GM12878 (cell line): ENCODE measurements around the gene JMJD4. TPM values are rescaled to one million over a fixed set of nuclear protein-coding genes. Genes with fewer than 3 reads are reported as not detected.

Experiments
- ATAC-seq: fragments of 200-7000 bp; cut with Tn5 transposase; 3 replicates; pipeline ENCODE4 v1.9.1; 2020; ENCODE audit warnings: mild to moderate bottlenecking, moderate library complexity
- BruUV-seq: library from RNA; stranded (reverse); fragments of 400-500 nt; replicated peaks from 2 replicates; lab custom pipeline; 2021; lab: Mats Ljungman, UMichigan
- CTCF ChIA-PET: fragments of 300-600 bp; sonication (Branson Sonifier 250); formaldehyde crosslinking; extraction: SDS; loops from one replicate; lab custom pipeline; 2021; ENCODE audit warnings: inconsistent platforms; lab: Yijun Ruan, JAX
- POLR2A ChIA-PET: fragments of 350-600 bp; formaldehyde crosslinking; extraction: SDS; loops from one replicate; lab custom pipeline; 2021; ENCODE audit warnings: inconsistent platforms; lab: Charles Lee
- RAD21 ChIA-PET: fragments of 300-600 bp; sonication (Branson Sonifier 250); formaldehyde crosslinking; loops from one replicate; lab custom pipeline; 2023; ENCODE audit warnings: antibody characterized with exemption; ENCODE audit not compliant: unreplicated experiment; lab: Charles Lee
- SMC1A ChIA-PET: fragments of 300-600 bp; sonication (Branson Sonifier 250); formaldehyde crosslinking; loops from one replicate; lab custom pipeline; 2023; ENCODE audit not compliant: unreplicated experiment, uncharacterized antibody; lab: Charles Lee
- DNase-seq: peaks from one replicate; pipeline ENCODE4 v3.0.0-alpha.2; 2011; ENCODE audit warnings: low read depth, low spot score
- FAIRE-seq: peaks from 3 replicates; lab custom pipeline; 2011; peaks lifted over from hg19 to GRCh38; lab: Jason Lieb, UNC
- H2AFZ ChIP-seq: 2 replicates; pipeline ENCODE4 v1.6.0; 2011; ENCODE audit warnings: low read depth, low read length, control low read depth; ENCODE audit not compliant: control insufficient read depth
- H3K27ac ChIP-seq: 2 replicates; pipeline ENCODE4 v1.5.1; 2011; ENCODE audit warnings: control low read depth; ENCODE audit not compliant: control insufficient read depth, insufficient read depth
- H3K27me3 ChIP-seq, 2 experiments: replicated peaks in 1 of 2; 2 replicates each; pipeline versions ENCODE4 v1.6.0 to v1.6.1; 2011; ENCODE audit warnings: low read length in 1 of 2; ENCODE audit not compliant: control insufficient read depth in 2 of 2, insufficient read depth in 2 of 2
- H3K36me3 ChIP-seq, 2 experiments: 2 replicates each; pipeline ENCODE4 v1.5.1; 2011; ENCODE audit warnings: low read length in 1 of 2; ENCODE audit not compliant: control insufficient read depth in 2 of 2, insufficient read depth in 2 of 2
- H3K4me1 ChIP-seq: 2 replicates; pipeline ENCODE4 v1.6.1; 2011; ENCODE audit warnings: mild to moderate bottlenecking, low read length, moderate library complexity, mixed read lengths; ENCODE audit not compliant: control insufficient read depth, insufficient read depth
- H3K4me2 ChIP-seq: 2 replicates; pipeline ENCODE4 v1.6.0; 2011; ENCODE audit warnings: control low read depth; ENCODE audit not compliant: control insufficient read depth, insufficient read depth
- H3K4me3 ChIP-seq: fragments of 200-600 bp; sonication (generic); 2 replicates; pipeline ENCODE4 v1.5.1; 2016
- H3K79me2 ChIP-seq: 2 replicates; pipeline ENCODE4 v1.6.0; 2011; ENCODE audit warnings: low read length; ENCODE audit not compliant: control insufficient read depth, insufficient read depth
- H3K9ac ChIP-seq: 2 replicates; pipeline ENCODE4 v1.8.0; 2011; ENCODE audit warnings: low read length, control low read depth, mixed read lengths; ENCODE audit not compliant: control insufficient read depth, insufficient read depth
- H3K9me3 ChIP-seq: replicated peaks from 3 replicates; pipeline ENCODE4 v1.5.1; 2011; ENCODE audit warnings: mild to moderate bottlenecking, low read length; ENCODE audit not compliant: control insufficient read depth, insufficient read depth
- H4K20me1 ChIP-seq: 2 replicates; pipeline ENCODE4 v1.6.0; 2011; ENCODE audit not compliant: control insufficient read depth, insufficient read depth
- FOXM1 ChIP-seq: IDR thresholded peaks from 2 replicates; pipeline ENCODE4 v1.6.1; 2012; ENCODE audit warnings: low read depth, mild to moderate bottlenecking, inconsistent platforms, low read length, moderate library complexity
- IKZF2 ChIP-seq, 2 experiments: fragments of 450-650 bp; IDR thresholded peaks; 2 replicates each; pipeline ENCODE4 v1.6.1; 2017; ENCODE audit warnings: mild to moderate bottlenecking in 2 of 2, moderate library complexity in 2 of 2
- KAT2A ChIP-seq: conservative IDR thresholded peaks from 2 replicates; pipeline ENCODE4 v1.6.1; 2011; ENCODE audit warnings: low read depth, low read length; ENCODE audit not compliant: control insufficient read depth
- KDM1A ChIP-seq: fragments of 200-600 bp; sonication (generic); IDR thresholded peaks from 2 replicates; pipeline ENCODE4 v1.6.1; 2016; ENCODE audit warnings: borderline replicate concordance
- MYC ChIP-seq: IDR thresholded peaks from 2 replicates; pipeline ENCODE4 v1.6.1; 2011; ENCODE audit warnings: mild to moderate bottlenecking, low read length, moderate library complexity, inconsistent platforms; ENCODE audit not compliant: insufficient read depth, insufficient replicate concordance, insufficient read length, severe bottlenecking
- NR2F1 ChIP-seq: fragments of 450-650 bp; conservative IDR thresholded peaks from 2 replicates; pipeline ENCODE4 v1.6.1; 2017; ENCODE audit warnings: mild to moderate bottlenecking
- RFX5 ChIP-seq: IDR thresholded peaks from 2 replicates; pipeline ENCODE4 v1.6.1; 2011; ENCODE audit warnings: low read depth, low read length, improper control_type of control experiment
- SMARCA5 ChIP-seq: fragments of 450-650 bp; IDR thresholded peaks from 2 replicates; pipeline ENCODE4 v1.6.1; 2017; ENCODE audit warnings: mild to moderate bottlenecking
- SUPT20H ChIP-seq: IDR thresholded peaks from 2 replicates; pipeline ENCODE4 v1.6.1; 2011; ENCODE audit warnings: low read depth, mild to moderate bottlenecking, low read length, moderate library complexity, borderline replicate concordance; ENCODE audit not compliant: control insufficient read depth
- ZNF384 ChIP-seq: IDR thresholded peaks from 2 replicates; pipeline ENCODE4 v1.6.1; 2012; ENCODE audit warnings: low read depth, mild to moderate bottlenecking, low read length, improper control_type of control experiment, borderline replicate concordance
- WGBS: methylation state at CpG from one replicate; pipeline ENCODE4 v1.1.6; 2016; ENCODE audit warnings: low lambda C conversion rate; ENCODE audit not compliant: insufficient replicate concordance, insufficient coverage; ENCODE audit errors: missing lambda C conversion rate; 5-methylcytosine and 5-hydroxymethylcytosine counted together
- in situ Hi-C: fragments of 300-500 bp; cut with MboI; formaldehyde crosslinking; loops from 9 replicates; pipeline ENCODE4 v1.14.3; 2018; ENCODE audit warnings: mixed read lengths
- intact Hi-C: fragments of 100-400 bp; cut with micrococcal nuclease; formaldehyde crosslinking; loops from one replicate; pipeline ENCODE4 v1.14.2; 2022; ENCODE audit not compliant: unreplicated experiment
- polyA plus RNA-seq, 11 experiments: library from polyadenylated mRNA; depleted of rRNA in 4 of 11; unstranded in 6 of 11; stranded (reverse) in 5 of 11; fragments of >200 nt; fragmentation: Nextera tagmentation in 4 of 11; fragmentation: Illumina TruSeq in 1 of 11; extraction: Ambion mirVana in 4 of 11; extraction: Trizol in 1 of 11; gene quantifications; 1 replicate in 1 of 11; 2 replicates in 10 of 11; pipeline versions ENCODE4 v1.2.1 to v1.2.3, GENCODE V29; 2011 to 2016; ENCODE audit warnings: inconsistent platforms in 2 of 11, missing spikeins in 2 of 11, low read depth in 1 of 11
- total RNA-seq, 4 experiments: library from RNA; depleted of rRNA in 3 of 4; stranded (reverse); fragments of >200 nt in 3 of 4; fragmentation: Illumina TruSeq in 1 of 4; extraction: Trizol in 1 of 4; gene quantifications; 2 replicates each; pipeline versions ENCODE4 v1.2.1 to v1.2.3, GENCODE V29; 2013 to 2021
- TF ChIP-seq, protein P1 (sequence below): fragments of 450-650 bp; IDR thresholded peaks from 2 replicates; pipeline ENCODE4 v1.6.1; 2017; ENCODE audit warnings: borderline replicate concordance
- TF ChIP-seq, protein P2 (sequence below): IDR thresholded peaks from 2 replicates; pipeline ENCODE4 v1.6.1; 2012; ENCODE audit warnings: low read depth, low read length, improper control_type of control experiment
- TF ChIP-seq, protein P3 (sequence below): IDR thresholded peaks from 2 replicates; pipeline ENCODE4 v1.6.1; 2012; ENCODE audit warnings: low read length, inconsistent platforms

The JMJD4 gene
- total and polyA plus RNA-seq, 10 of the 15 experiments (the other 5 are each of a cell fraction or from before 2014, with no cell fraction given) = 0.89 to 38.3 (median 18.4) TPM

DNA sequence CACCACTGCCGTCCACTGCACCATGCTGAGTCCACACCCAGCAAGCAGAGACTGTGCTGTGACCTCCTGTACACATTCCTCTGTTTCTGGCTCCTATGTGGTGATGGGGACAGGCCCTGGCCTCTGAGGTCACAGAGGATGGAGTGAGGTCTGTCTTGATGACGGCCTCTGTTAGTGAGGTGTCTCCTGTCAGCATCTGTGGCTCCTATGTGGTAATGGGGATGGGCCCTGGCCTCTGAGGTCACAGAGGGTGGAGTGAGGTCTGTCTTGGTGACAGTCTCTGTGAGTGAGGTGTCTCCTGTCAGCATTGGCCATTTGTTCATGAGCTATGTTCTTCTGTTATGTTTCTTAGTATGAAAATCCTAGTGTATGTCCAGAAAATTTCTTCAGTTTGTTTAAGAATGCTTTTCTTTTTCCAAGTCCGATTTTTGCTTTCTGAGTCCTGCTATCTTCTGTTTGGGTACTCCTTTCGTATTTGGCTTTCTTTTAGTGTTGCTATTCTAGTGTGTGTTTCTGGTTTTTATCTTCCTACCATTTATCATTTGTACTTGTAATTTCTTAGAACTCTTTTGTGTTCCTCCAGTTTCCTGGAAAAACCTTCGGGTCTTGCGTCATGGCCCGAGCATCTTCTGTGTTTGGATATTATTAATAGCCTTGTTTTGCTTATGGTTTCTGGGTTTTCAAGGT, 13.5 kb upstream of the JMJD4 start:
- no TSS peak for BruUV-seq
- no peaks in the 10 kb centered on the region for H3K9me3 ChIP-seq
- H3K79me2 ChIP-seq = no peaks in the 10 kb centered on the region
- SMC1A ChIA-PET = no interaction called here
- no peak for TF ChIP-seq MYC
- TF ChIP-seq IKZF2 (IDR thresholded peaks at IDR 0.05) = no peak
- TF ChIP-seq, protein P1, sequence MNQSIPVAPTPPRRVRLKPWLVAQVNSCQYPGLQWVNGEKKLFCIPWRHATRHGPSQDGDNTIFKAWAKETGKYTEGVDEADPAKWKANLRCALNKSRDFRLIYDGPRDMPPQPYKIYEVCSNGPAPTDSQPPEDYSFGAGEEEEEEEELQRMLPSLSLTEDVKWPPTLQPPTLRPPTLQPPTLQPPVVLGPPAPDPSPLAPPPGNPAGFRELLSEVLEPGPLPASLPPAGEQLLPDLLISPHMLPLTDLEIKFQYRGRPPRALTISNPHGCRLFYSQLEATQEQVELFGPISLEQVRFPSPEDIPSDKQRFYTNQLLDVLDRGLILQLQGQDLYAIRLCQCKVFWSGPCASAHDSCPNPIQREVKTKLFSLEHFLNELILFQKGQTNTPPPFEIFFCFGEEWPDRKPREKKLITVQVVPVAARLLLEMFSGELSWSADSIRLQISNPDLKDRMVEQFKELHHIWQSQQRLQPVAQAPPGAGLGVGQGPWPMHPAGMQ = no peak
- TF ChIP-seq, all 136 proteins: peak for 0
- DNase-seq = no peak
- no peak overlapping the region for H3K4me3 ChIP-seq
- POLR2A ChIA-PET = no interaction called here
- no peak overlapping the region for H2AFZ ChIP-seq
- intact Hi-C loops = no loop called here
- RAD21 ChIA-PET = no interaction called here
- ATAC-seq = no peak
- H3K4me2 ChIP-seq = no peak overlapping the region
- peaks cover 6 to 8% of the 10 kb centered on the region in 2 experiments; a peak in 3 of 4 replicates for H3K36me3 ChIP-seq
- H3K9ac ChIP-seq = no peak overlapping the region
- WGBS = 41% methylated on average over 7 of the region's 7 CpGs
- no peaks in the 10 kb centered on the region for H4K20me1 ChIP-seq
- H3K4me1 ChIP-seq = no peaks in the 10 kb centered on the region
- no peak for FAIRE-seq
- no peaks in the 10 kb centered on the region for H3K27me3 ChIP-seq
- in situ Hi-C loops = no loop called here
- no peak overlapping the region for H3K27ac ChIP-seq
- CTCF ChIA-PET = no interaction called here

DNA sequence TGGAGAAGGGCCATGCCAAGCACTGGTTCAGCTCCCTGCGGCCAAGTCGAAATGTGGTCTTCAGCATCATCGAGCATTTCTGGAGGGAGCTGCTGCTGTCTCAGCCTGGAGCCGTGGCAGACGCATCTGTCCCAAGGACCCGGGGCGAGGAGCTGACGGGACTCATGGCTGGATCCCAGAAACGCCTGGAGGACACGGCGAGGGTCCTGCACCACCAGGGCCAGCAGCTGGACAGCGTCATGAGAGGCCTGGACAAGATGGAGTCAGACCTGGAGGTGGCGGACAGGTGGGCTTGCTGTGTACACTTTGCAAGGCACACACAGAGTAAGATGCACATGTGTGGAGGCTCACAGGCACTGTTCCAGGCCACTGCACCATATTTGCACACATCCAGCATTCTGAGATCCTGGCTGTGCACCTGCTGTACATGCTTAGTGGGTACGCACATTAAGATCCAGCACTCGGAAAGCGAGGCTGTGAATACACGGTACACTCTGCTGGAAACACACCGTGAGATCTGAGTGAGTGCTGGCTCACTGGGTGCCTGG, 12.9 kb upstream of the JMJD4 start:
- Histone ChIP-seq H2AFZ (no peak overlapping the region), H3K79me2 (no peaks in the 10 kb centered on the region), H3K36me3 (peaks cover 6 to 8% of the 10 kb centered on the region in 2 experiments; a peak in 3 of 4 replicates), H3K27ac (no peak overlapping the region), H3K4me2 (no peak overlapping the region), H3K4me1 (no peaks in the 10 kb centered on the region), H3K9me3 (no peaks in the 10 kb centered on the region), H3K27me3 (no peaks in the 10 kb centered on the region), H3K9ac (no peak overlapping the region), H3K4me3 (no peak overlapping the region), H4K20me1 (no peaks in the 10 kb centered on the region)
- no peak for DNase-seq
- ChIA-PET POLR2A (no interaction called here), SMC1A (no interaction called here), CTCF (no interaction called here), RAD21 (no interaction called here)
- in situ Hi-C loops = no loop called here
- WGBS = 97% methylated on average over 18 of the region's 18 CpGs
- intact Hi-C loops = no loop called here
- no peak for FAIRE-seq
- BruUV-seq = no TSS peak
- ATAC-seq = no peak
- no peak for TF ChIP-seq NR2F1
- no peak for TF ChIP-seq SUPT20H
- TF ChIP-seq KAT2A = no peak
- TF ChIP-seq, protein P2, sequence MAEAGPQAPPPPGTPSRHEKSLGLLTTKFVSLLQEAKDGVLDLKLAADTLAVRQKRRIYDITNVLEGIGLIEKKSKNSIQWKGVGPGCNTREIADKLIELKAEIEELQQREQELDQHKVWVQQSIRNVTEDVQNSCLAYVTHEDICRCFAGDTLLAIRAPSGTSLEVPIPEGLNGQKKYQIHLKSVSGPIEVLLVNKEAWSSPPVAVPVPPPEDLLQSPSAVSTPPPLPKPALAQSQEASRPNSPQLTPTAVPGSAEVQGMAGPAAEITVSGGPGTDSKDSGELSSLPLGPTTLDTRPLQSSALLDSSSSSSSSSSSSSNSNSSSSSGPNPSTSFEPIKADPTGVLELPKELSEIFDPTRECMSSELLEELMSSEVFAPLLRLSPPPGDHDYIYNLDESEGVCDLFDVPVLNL = no peak
- no peak for TF ChIP-seq SMARCA5
- no peak for TF ChIP-seq RFX5
- TF ChIP-seq FOXM1 = no peak
- no peak for TF ChIP-seq KDM1A
- TF ChIP-seq ZNF384 = no peak
- TF ChIP-seq, protein P3, sequence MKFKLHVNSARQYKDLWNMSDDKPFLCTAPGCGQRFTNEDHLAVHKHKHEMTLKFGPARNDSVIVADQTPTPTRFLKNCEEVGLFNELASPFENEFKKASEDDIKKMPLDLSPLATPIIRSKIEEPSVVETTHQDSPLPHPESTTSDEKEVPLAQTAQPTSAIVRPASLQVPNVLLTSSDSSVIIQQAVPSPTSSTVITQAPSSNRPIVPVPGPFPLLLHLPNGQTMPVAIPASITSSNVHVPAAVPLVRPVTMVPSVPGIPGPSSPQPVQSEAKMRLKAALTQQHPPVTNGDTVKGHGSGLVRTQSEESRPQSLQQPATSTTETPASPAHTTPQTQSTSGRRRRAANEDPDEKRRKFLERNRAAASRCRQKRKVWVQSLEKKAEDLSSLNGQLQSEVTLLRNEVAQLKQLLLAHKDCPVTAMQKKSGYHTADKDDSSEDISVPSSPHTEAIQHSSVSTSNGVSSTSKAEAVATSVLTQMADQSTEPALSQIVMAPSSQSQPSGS = no peak
